Body of pancreas (tissue), 4 donors: ENCODE results near the gene PCSK2. TPM values are rescaled to one million over a fixed set of nuclear protein-coding genes. Genes with fewer than 3 reads are reported as not detected.

Experiments used
- ATAC-seq: fragments of 150-250 bp; one replicate; pipeline ENCODE4 v1.9.1; 2016
- DNase-seq, 4 donors: peaks; one replicate each; pipeline ENCODE4 v3.0.0-alpha.2; 2019
- H3K27ac ChIP-seq, 4 donors: fragments of 200-600 bp; sonication (generic); 1 replicate in 3 of 4; 2 replicates in 1 of 4; pipeline versions ENCODE4 v1.5.1 to v1.6.1; 2016 to 2019; ENCODE audit warnings: mild to moderate bottlenecking in 1 of 4, mixed read lengths in 1 of 4, moderate library complexity in 1 of 4
- H3K27me3 ChIP-seq, 2 donors: fragments of 200-600 bp; sonication (generic); one replicate each; pipeline ENCODE4 v1.6.0; 2016; ENCODE audit warnings: mild to moderate bottlenecking in 1 of 2
- H3K36me3 ChIP-seq, 2 donors: fragments of 200-600 bp; sonication (generic); replicated peaks in 1 of 2; 2 replicates each; pipeline ENCODE4 v1.5.1; 2016; ENCODE audit warnings: low read depth in 2 of 2; ENCODE audit not compliant: insufficient read depth in 1 of 2
- H3K4me1 ChIP-seq: fragments of 200-600 bp; sonication (generic); one replicate; pipeline ENCODE4 v1.6.0; 2016
- H3K4me3 ChIP-seq, 2 donors: fragments of 200-600 bp; sonication (generic); 1 replicate in 1 of 2; 2 replicates in 1 of 2; pipeline ENCODE4 v1.5.1; 2016 to 2019
- H3K9me3 ChIP-seq, 3 donors: fragments of 200-600 bp; sonication (generic); 1 replicate in 2 of 3; 2 replicates in 1 of 3; pipeline ENCODE4 v1.5.1; 2016
- POLR2A ChIP-seq, 3 donors: fragments of 450-650 bp; IDR thresholded peaks; one replicate each; pipeline ENCODE4 v1.6.1; 2016; ENCODE audit warnings: antibody characterized with exemption in 3 of 3, mild to moderate bottlenecking in 2 of 3
- WGBS, 2 donors: methylation state at CpG; one replicate each; pipeline ENCODE4 v1.1.5; 2017; 5-methylcytosine and 5-hydroxymethylcytosine counted together
- intact Hi-C: fragments of 100-400 bp; cut with DNase I; formaldehyde crosslinking; loops from one replicate; pipeline ENCODE4 v1.15.1; 2023
- total RNA-seq, 2 donors: library from RNA; depleted of rRNA; stranded (reverse); fragments of >200 nt; gene quantifications; one replicate each; pipeline ENCODE4 v1.1.0, GENCODE V29; 2016
- TF ChIP-seq, protein P1 (sequence below), 7 experiments: fragments of 450-650 bp in 4 of 7; fragments of 200-600 bp in 3 of 7; sonication (generic) in 3 of 7; IDR thresholded peaks; one replicate each; pipeline ENCODE4 v1.5.1; 2016 to 2019; ENCODE audit warnings: antibody characterized with exemption in 7 of 7

PCSK2 gene
- total RNA-seq, 2 donors from 2014 or later = 3.3 to 7.0 TPM

DNA sequence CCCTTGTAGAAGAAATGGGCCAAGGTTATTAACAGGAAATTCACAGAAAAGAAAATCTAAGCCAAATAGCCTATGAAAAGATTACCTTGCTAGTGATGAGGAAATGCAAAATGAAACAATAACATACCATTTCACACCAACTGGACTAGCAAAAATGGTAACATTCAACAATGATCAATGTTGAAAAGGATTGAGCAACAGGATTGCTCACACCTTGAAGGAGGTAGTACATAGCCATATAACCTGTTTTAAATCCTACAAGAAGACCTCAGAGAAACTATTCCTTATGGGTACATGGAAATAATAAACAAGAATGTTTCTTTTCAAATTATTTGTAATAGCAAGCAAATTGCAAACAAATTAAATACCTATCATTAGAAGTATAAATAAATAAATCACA lies 196.9 kb downstream of the PCSK2 start:
- ATAC-seq = no peak
- H3K36me3 ChIP-seq = no peaks in the 10 kb centered on the region
- no peak overlapping the region for H3K27ac ChIP-seq
- intact Hi-C loops = no loop called here
- H3K4me3 ChIP-seq = no peak overlapping the region
- H3K27me3 ChIP-seq = no peaks in the 10 kb centered on the region
- TF ChIP-seq POLR2A (IDR thresholded peaks at IDR 0.05) = no peak
- TF ChIP-seq, protein P1, sequence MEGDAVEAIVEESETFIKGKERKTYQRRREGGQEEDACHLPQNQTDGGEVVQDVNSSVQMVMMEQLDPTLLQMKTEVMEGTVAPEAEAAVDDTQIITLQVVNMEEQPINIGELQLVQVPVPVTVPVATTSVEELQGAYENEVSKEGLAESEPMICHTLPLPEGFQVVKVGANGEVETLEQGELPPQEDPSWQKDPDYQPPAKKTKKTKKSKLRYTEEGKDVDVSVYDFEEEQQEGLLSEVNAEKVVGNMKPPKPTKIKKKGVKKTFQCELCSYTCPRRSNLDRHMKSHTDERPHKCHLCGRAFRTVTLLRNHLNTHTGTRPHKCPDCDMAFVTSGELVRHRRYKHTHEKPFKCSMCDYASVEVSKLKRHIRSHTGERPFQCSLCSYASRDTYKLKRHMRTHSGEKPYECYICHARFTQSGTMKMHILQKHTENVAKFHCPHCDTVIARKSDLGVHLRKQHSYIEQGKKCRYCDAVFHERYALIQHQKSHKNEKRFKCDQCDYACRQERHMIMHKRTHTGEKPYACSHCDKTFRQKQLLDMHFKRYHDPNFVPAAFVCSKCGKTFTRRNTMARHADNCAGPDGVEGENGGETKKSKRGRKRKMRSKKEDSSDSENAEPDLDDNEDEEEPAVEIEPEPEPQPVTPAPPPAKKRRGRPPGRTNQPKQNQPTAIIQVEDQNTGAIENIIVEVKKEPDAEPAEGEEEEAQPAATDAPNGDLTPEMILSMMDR (IDR thresholded peaks at IDR 0.05) = no peak
- H3K4me1 ChIP-seq = no peaks in the 10 kb centered on the region
- no peak for DNase-seq
- no peaks in the 10 kb centered on the region for H3K9me3 ChIP-seq

DNA sequence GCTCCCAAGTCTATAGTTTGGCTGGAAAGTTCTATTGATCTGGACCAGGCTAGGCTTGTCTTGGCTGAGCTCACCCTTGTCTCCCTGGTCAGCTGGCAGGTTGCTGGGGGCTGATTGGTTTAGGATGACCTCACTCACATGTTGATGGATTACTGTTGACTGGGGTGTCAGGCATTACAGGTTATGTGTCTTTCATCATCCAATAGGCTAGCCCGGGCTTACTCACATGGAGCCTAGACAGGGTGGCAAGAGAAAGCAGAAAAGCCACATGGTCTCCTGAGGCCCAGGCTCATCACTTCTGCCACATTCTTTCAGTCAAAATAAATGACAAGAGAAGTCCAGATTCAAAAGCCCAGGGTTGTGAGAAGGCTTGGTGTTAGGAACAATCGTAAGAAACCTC lies 200.8 kb downstream of the PCSK2 start:
- no peak for TF ChIP-seq POLR2A (IDR thresholded peaks at IDR 0.05)
- TF ChIP-seq, protein P1 (IDR thresholded peaks at IDR 0.05) = no peak
- Histone ChIP-seq H3K27ac (no peak overlapping the region), H3K4me3 (no peak overlapping the region), H3K9me3 (no peaks in the 10 kb centered on the region), H3K4me1 (peaks cover 5% of the 10 kb centered on the region), H3K36me3 (no peaks in the 10 kb centered on the region), H3K27me3 (no peaks in the 10 kb centered on the region)
- ATAC-seq (no peak), DNase-seq (no peak)
- intact Hi-C loops = no loop called here
- WGBS, 2 donors = 69 to 76% methylated on average over 2 of the region's 2 CpGs

DNA sequence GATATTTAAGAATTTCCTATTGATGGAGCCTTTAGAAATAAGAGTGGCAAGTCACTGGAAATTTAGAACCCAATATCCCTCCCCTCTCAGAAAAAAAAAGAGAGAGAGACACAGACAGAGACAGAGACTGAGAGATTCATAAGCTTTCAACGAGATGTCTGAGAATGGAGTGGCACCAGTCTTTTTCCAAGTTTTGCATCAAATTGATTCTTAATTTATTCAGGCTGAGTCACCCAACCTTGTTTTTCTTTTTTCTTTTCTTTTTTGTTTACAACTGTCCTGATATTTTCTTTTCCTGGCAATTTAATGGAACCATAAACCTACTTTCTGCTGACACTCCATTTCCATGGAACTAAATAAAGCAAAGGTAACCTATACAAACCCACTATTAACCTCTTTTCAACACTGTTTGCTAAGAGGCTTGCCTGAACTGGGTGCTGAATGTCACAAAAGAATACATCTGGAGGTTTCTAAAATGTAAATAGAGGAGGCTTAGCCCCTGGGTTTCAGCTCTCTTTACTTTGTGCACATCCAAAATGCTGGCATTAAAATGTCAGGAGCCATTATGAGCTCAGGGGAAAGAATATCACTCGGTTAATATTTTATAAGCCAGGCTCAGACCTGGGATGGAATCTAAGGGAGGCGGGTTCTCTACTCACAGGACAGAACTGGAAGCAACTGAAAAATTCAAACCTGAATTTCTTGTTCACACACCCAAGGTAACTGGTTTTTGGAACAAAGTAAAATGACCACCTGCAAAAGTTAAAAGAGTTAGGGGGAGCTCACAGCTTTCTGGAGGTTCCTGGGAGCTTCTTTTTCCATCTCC lies 203.5 kb downstream of the PCSK2 start:
- intact Hi-C loops = no loop called here
- ATAC-seq = peak; percentile 24
- Histone ChIP-seq H3K9me3 (no peaks in the 10 kb centered on the region), H3K27me3 (no peaks in the 10 kb centered on the region), H3K4me1 (peaks cover 5% of the 10 kb centered on the region), H3K36me3 (no peaks in the 10 kb centered on the region), H3K4me3 (no peak overlapping the region), H3K27ac (no peak overlapping the region)
- DNase-seq = no peak
- 35 to 39% methylated on average over 3 of the region's 3 CpGs for WGBS, 2 donors
- TF ChIP-seq, protein P1 (IDR thresholded peaks at IDR 0.05) = no peak

DNA sequence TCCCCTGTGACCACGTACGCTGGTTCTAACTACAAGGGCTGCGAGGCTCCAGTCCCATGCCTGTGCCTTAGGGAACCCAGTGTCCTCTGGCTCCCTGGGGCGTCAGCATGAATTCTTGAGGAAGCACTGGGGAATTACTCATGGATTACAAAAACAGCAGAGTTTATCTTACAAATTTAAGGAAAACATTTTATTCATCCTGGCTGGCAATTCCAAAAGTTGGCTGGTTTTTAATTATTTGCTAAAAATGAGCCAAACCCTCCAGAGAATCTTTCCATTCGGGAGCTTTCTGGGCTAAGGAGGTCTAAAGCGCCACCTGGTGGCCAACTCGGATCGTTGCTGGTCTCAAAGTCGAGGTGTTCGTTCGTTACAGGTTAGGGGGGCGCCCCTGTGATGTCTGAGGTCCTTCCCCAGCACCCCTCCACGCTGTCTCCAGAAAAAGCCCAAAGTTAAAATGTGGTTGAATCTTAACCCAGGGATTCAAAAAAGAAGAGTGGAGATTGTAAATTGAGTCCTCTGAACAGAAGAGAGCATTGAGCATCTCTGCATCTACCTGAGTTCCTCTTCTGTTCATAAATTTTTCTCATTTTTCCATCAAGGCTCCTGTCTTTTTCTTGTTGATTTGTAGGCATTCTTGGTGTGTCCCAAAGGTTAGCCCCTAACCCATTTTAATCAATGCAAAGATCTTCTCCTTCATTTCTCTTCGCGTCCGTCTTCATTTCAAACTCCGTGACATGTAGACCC lies 205.0 kb downstream of the PCSK2 start:
- ATAC-seq (no peak), DNase-seq (peak; percentile 44 to 59 (median 53))
- 29 to 32% methylated on average over 17 of the region's 17 CpGs for WGBS, 2 donors
- H3K36me3 ChIP-seq = no peaks in the 10 kb centered on the region
- H3K9me3 ChIP-seq = no peaks in the 10 kb centered on the region
- H3K27me3 ChIP-seq = no peaks in the 10 kb centered on the region
- peaks cover 5% of the 10 kb centered on the region for H3K4me1 ChIP-seq
- H3K27ac ChIP-seq = no peak overlapping the region
- no peak overlapping the region for H3K4me3 ChIP-seq
- no peak for TF ChIP-seq POLR2A (IDR thresholded peaks at IDR 0.05)
- TF ChIP-seq, protein P1 (IDR thresholded peaks at IDR 0.05) = peak; percentile 65 to 85 (median 73)
- intact Hi-C loops = no loop called here
